GM21447 (cell line): ENCODE data around the gene ACBD6.

Source experiments
- ATAC-seq: cut with Tn5 transposase; IDR thresholded peaks from one replicate; pipeline ENCODE4 v1.9.1; 2021; ENCODE audit not compliant: unreplicated experiment

The ACBD6 gene

DNA sequence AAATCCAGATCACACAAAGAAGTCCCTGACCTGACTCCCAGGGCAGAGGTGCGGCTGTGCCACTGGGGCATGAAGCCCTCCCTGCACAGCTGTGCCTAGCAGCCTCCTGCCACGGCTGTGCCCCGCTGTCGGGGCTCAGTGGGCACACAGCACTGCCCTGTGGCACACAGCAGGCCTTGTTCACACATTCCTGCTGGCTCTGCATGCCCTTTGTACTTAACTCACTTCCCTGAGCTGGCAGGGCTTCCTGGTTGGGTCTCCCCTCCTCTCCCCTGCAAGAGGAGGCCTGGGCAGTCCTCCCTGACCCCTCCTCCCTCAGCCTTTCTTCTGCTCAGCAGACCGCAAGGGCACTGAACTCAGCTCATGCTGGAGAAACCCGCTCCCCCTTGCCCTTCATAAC, 257.5 kb downstream of the ACBD6 start:
- ATAC-seq, result no peak

DNA sequence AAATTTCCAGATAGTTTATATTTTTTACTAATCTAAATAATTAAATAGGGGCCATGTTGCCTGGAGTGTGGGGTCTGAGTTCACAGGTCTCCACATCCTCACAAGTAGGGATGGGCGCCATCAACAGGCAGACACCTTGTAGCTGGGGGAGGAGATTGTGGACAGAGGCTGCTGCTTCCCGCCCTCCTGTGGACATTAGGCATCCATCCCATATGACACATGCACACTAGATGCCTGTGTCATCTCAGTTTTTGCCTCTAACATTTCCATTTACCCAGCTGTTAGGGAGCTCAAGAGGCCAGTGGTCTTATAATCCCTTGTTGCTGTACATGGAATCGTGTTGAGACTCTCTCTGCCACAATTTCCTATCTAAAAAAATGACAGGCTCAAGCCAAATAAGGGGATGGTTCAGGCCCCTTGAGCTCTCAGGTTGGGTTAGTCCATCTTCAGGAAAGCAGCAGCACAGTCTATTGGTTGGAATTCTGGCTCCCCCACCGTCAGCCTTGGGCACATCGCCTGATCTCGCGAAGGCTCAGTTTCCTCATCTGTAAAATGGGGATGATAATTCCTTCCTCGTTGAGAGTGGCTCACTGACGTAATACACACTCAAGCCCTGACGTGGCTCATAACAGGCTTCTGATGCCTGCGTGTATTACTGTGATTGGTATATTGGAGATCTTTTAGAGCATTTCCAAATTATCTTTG, 258.7 kb downstream of the ACBD6 start:
- ATAC-seq, result no peak

- no peak for ATAC-seq
Measured at GRCh38 chr1:180241716-180242544, 260.4 kb downstream of the ACBD6 start.

DNA sequence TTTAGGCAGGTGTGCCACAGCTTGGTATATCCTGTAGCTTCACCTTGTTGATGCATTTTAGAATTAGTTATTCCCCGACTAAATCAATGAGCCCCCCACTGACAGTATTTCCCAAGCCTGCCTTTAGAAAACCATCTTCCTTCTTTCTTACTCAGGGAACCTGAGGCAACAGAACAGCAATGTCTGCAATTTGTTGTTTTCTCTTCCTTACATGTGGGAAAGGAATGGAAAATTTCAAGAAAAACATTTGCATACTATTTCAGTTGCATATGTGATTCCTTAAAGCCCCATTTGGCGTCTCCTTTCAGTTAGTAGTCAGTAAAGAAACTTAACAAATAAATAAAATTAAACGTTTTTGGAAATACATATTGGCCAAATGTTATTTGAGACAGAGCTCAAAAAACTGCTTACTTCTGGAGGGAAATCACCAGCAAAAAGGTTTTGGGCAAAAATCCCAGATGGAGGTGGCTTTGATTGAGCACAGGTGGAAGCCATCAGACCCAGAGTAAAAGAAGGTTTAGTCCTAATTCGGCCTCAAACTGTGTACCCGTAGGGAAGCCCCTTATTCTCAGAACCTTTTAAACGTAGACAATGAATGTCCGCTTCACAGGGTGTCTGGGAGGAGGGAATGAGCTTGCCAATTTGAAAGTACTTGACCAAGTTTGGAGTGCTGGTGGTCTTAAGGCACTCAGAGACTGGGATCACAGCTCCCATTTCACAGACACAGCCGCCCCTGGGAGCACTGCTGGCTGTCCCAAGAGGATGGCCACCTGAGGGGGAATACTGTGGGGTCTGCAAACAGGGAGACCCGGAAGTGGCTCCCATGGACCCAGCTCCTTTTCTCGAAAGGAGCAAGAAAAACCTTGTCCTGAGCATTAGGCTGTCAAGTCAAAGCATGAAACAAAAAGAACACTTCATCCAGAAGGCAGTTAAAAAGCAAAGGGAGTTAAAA, 263.0 kb downstream of the ACBD6 start:
- ATAC-seq, result no peak

GRCh38 chr1:180238675-180239074, 263.7 kb downstream of the ACBD6 start:
- no peak for ATAC-seq
